GM12878 (cell line): Measurements from ENCODE around the gene TCF4. TPM values are rescaled to one million over a fixed set of nuclear protein-coding genes. Genes with fewer than 3 reads are reported as not detected.

ENCODE experiments used
- ATAC-seq: fragments of 200-7000 bp; cut with Tn5 transposase; 3 replicates; pipeline ENCODE4 v1.9.1; 2020; ENCODE audit warnings: mild to moderate bottlenecking, moderate library complexity
- BruUV-seq: library from RNA; stranded (reverse); fragments of 400-500 nt; replicated peaks from 2 replicates; lab custom pipeline; 2021; lab: Mats Ljungman, UMichigan
- CTCF ChIA-PET: fragments of 300-600 bp; sonication (Branson Sonifier 250); formaldehyde crosslinking; extraction: SDS; loops from one replicate; lab custom pipeline; 2021; ENCODE audit warnings: inconsistent platforms; lab: Yijun Ruan, JAX
- POLR2A ChIA-PET: fragments of 350-600 bp; formaldehyde crosslinking; extraction: SDS; loops from one replicate; lab custom pipeline; 2021; ENCODE audit warnings: inconsistent platforms; lab: Charles Lee
- RAD21 ChIA-PET: fragments of 300-600 bp; sonication (Branson Sonifier 250); formaldehyde crosslinking; loops from one replicate; lab custom pipeline; 2023; ENCODE audit warnings: antibody characterized with exemption; ENCODE audit not compliant: unreplicated experiment; lab: Charles Lee
- SMC1A ChIA-PET: fragments of 300-600 bp; sonication (Branson Sonifier 250); formaldehyde crosslinking; loops from one replicate; lab custom pipeline; 2023; ENCODE audit not compliant: unreplicated experiment, uncharacterized antibody; lab: Charles Lee
- DNase-seq: peaks from one replicate; pipeline ENCODE4 v3.0.0-alpha.2; 2011; ENCODE audit warnings: low read depth, low spot score
- FAIRE-seq: peaks from 3 replicates; lab custom pipeline; 2011; peaks lifted over from hg19 to GRCh38; lab: Jason Lieb, UNC
- H2AFZ ChIP-seq: 2 replicates; pipeline ENCODE4 v1.6.0; 2011; ENCODE audit warnings: low read depth, low read length, control low read depth; ENCODE audit not compliant: control insufficient read depth
- H3K27ac ChIP-seq: 2 replicates; pipeline ENCODE4 v1.5.1; 2011; ENCODE audit warnings: control low read depth; ENCODE audit not compliant: control insufficient read depth, insufficient read depth
- H3K27me3 ChIP-seq, 2 experiments: replicated peaks in 1 of 2; 2 replicates each; pipeline versions ENCODE4 v1.6.0 to v1.6.1; 2011; ENCODE audit warnings: low read length in 1 of 2; ENCODE audit not compliant: control insufficient read depth in 2 of 2, insufficient read depth in 2 of 2
- H3K36me3 ChIP-seq, 2 experiments: 2 replicates each; pipeline ENCODE4 v1.5.1; 2011; ENCODE audit warnings: low read length in 1 of 2; ENCODE audit not compliant: control insufficient read depth in 2 of 2, insufficient read depth in 2 of 2
- H3K4me1 ChIP-seq: 2 replicates; pipeline ENCODE4 v1.6.1; 2011; ENCODE audit warnings: mild to moderate bottlenecking, low read length, moderate library complexity, mixed read lengths; ENCODE audit not compliant: control insufficient read depth, insufficient read depth
- H3K4me2 ChIP-seq: 2 replicates; pipeline ENCODE4 v1.6.0; 2011; ENCODE audit warnings: control low read depth; ENCODE audit not compliant: control insufficient read depth, insufficient read depth
- H3K4me3 ChIP-seq: fragments of 200-600 bp; sonication (generic); 2 replicates; pipeline ENCODE4 v1.5.1; 2016
- H3K79me2 ChIP-seq: 2 replicates; pipeline ENCODE4 v1.6.0; 2011; ENCODE audit warnings: low read length; ENCODE audit not compliant: control insufficient read depth, insufficient read depth
- H3K9ac ChIP-seq: 2 replicates; pipeline ENCODE4 v1.8.0; 2011; ENCODE audit warnings: low read length, control low read depth, mixed read lengths; ENCODE audit not compliant: control insufficient read depth, insufficient read depth
- H3K9me3 ChIP-seq: replicated peaks from 3 replicates; pipeline ENCODE4 v1.5.1; 2011; ENCODE audit warnings: mild to moderate bottlenecking, low read length; ENCODE audit not compliant: control insufficient read depth, insufficient read depth
- H4K20me1 ChIP-seq: 2 replicates; pipeline ENCODE4 v1.6.0; 2011; ENCODE audit not compliant: control insufficient read depth, insufficient read depth
- CBX5 ChIP-seq: sonication (generic); IDR thresholded peaks from 2 replicates; pipeline ENCODE4 v1.6.1; 2016; ENCODE audit warnings: low read depth, moderate library complexity, mild to moderate bottlenecking, inconsistent platforms
- E4F1 ChIP-seq: fragments of 450-650 bp; IDR thresholded peaks from 2 replicates; pipeline ENCODE4 v1.6.1; 2018; ENCODE audit warnings: borderline replicate concordance, mild to moderate bottlenecking; ENCODE audit not compliant: partially characterized antibody
- EP300 ChIP-seq, 2 experiments: fragments of 150-350 bp in 1 of 2; IDR thresholded peaks; 2 replicates each; pipeline ENCODE4 v1.6.1; 2011 to 2012; ENCODE audit warnings: low read depth in 2 of 2, low read length in 2 of 2, borderline replicate concordance in 1 of 2, improper control_type of control experiment in 1 of 2, inconsistent platforms in 1 of 2; ENCODE audit not compliant: control insufficient read depth in 1 of 2
- FOS ChIP-seq: IDR thresholded peaks from 3 replicates; pipeline ENCODE4 v1.6.1; 2011; ENCODE audit warnings: borderline replicate concordance; ENCODE audit not compliant: insufficient read length; ENCODE audit errors: extremely low read depth
- IRF5 ChIP-seq: fragments of 450-650 bp; IDR thresholded peaks from 2 replicates; pipeline ENCODE4 v1.6.1; 2017; ENCODE audit warnings: borderline replicate concordance
- JUNB ChIP-seq: IDR thresholded peaks from 2 replicates; pipeline ENCODE4 v1.6.1; 2016; ENCODE audit warnings: antibody characterized with exemption, mild to moderate bottlenecking
- MXI1 ChIP-seq: fragments of 150-350 bp; IDR thresholded peaks from 2 replicates; pipeline ENCODE4 v1.6.1; 2011; ENCODE audit warnings: low read depth, mild to moderate bottlenecking, inconsistent platforms, low read length, improper control_type of control experiment
- POLR2AphosphoS2 ChIP-seq: IDR thresholded peaks from 2 replicates; pipeline ENCODE4 v1.6.1; 2011; ENCODE audit warnings: low read depth, mild to moderate bottlenecking, low read length, improper control_type of control experiment, moderate library complexity
- RB1 ChIP-seq: fragments of 450-650 bp; formaldehyde crosslinking; IDR thresholded peaks from 2 replicates; pipeline ENCODE4 v1.6.1; 2017; ENCODE audit warnings: mild to moderate bottlenecking, borderline replicate concordance
- RFX5 ChIP-seq: IDR thresholded peaks from 2 replicates; pipeline ENCODE4 v1.6.1; 2011; ENCODE audit warnings: low read depth, low read length, improper control_type of control experiment
- RUNX3 ChIP-seq: IDR thresholded peaks from 2 replicates; pipeline ENCODE4 v1.6.1; 2012; ENCODE audit warnings: low read length, inconsistent platforms
- SREBF1 ChIP-seq: IDR thresholded peaks from 2 replicates; pipeline ENCODE4 v1.6.1; 2012; ENCODE audit warnings: mild to moderate bottlenecking, low read length
- TAF1 ChIP-seq: IDR thresholded peaks from 2 replicates; pipeline ENCODE4 v1.6.1; 2011; ENCODE audit warnings: mild to moderate bottlenecking, low read depth, low read length, borderline replicate concordance
- ZBTB33 ChIP-seq: fragments of 450-650 bp; IDR thresholded peaks from 2 replicates; pipeline ENCODE4 v1.6.1; 2017; ENCODE audit warnings: mild to moderate bottlenecking
- ZZZ3 ChIP-seq: IDR thresholded peaks from 2 replicates; pipeline ENCODE4 v1.6.1; 2011; ENCODE audit warnings: low read depth; ENCODE audit not compliant: control insufficient read depth, insufficient read length
- WGBS: methylation state at CpG from one replicate; pipeline ENCODE4 v1.1.6; 2016; ENCODE audit warnings: low lambda C conversion rate; ENCODE audit not compliant: insufficient replicate concordance, insufficient coverage; ENCODE audit errors: missing lambda C conversion rate; 5-methylcytosine and 5-hydroxymethylcytosine counted together
- in situ Hi-C: fragments of 300-500 bp; cut with MboI; formaldehyde crosslinking; loops from 9 replicates; pipeline ENCODE4 v1.14.3; 2018; ENCODE audit warnings: mixed read lengths
- intact Hi-C: fragments of 100-400 bp; cut with micrococcal nuclease; formaldehyde crosslinking; loops from one replicate; pipeline ENCODE4 v1.14.2; 2022; ENCODE audit not compliant: unreplicated experiment
- polyA plus RNA-seq, 11 experiments: library from polyadenylated mRNA; depleted of rRNA in 4 of 11; unstranded in 6 of 11; stranded (reverse) in 5 of 11; fragments of >200 nt; fragmentation: Nextera tagmentation in 4 of 11; fragmentation: Illumina TruSeq in 1 of 11; extraction: Ambion mirVana in 4 of 11; extraction: Trizol in 1 of 11; gene quantifications; 1 replicate in 1 of 11; 2 replicates in 10 of 11; pipeline versions ENCODE4 v1.2.1 to v1.2.3, GENCODE V29; 2011 to 2016; ENCODE audit warnings: inconsistent platforms in 2 of 11, missing spikeins in 2 of 11, low read depth in 1 of 11
- total RNA-seq, 4 experiments: library from RNA; depleted of rRNA in 3 of 4; stranded (reverse); fragments of >200 nt in 3 of 4; fragmentation: Illumina TruSeq in 1 of 4; extraction: Trizol in 1 of 4; gene quantifications; 2 replicates each; pipeline versions ENCODE4 v1.2.1 to v1.2.3, GENCODE V29; 2013 to 2021

TCF4 gene
- total and polyA plus RNA-seq, 10 of the 15 experiments (the other 5 are each of a cell fraction or from before 2014, with no cell fraction given) = 15.2 to 94.0 (median 31.5) TPM

- Histone ChIP-seq H3K79me2 (no peaks in the 10 kb centered on the region), H3K27ac (no peak overlapping the region), H3K27me3 (no peaks in the 10 kb centered on the region), H3K9ac (no peak overlapping the region), H3K4me3 (no peak overlapping the region), H3K9me3 (no peaks in the 10 kb centered on the region), H3K36me3 (no peaks in the 10 kb centered on the region), H2AFZ (no peak overlapping the region), H4K20me1 (no peaks in the 10 kb centered on the region), H3K4me2 (no peak overlapping the region), H3K4me1 (no peaks in the 10 kb centered on the region)
- in situ Hi-C loops = no loop called here
- BruUV-seq = no TSS peak
- FAIRE-seq (no peak), DNase-seq (no peak), ATAC-seq (no peak)
- POLR2A ChIA-PET = no interaction called here
- CTCF ChIA-PET = interaction anchor here (0.6 to 0.7 kb wide), 3 partner anchors 25 to 621 kb away, joined by 3 to 4 read pairs (median 3); no protein-coding TSS in a partner anchor
- intact Hi-C loops = no loop called here
- SMC1A ChIA-PET = interaction anchor here (0.6 kb wide), 1 partner anchor 226 kb away, joined by 3 read pairs; no protein-coding TSS in a partner anchor
- TF ChIP-seq ZBTB33 (no peak), ZZZ3 (no peak), E4F1 (no peak), POLR2AphosphoS2 (no peak), JUNB (no peak), FOS (no peak), SREBF1 (no peak), MXI1 (no peak), IRF5 (no peak), EP300 (IDR thresholded peaks at IDR 0.05; ENCODE audit: borderline replicate concordance in 1 of 2, control insufficient read depth in 1 of 2, low read depth in 2 of 2, low read length in 2 of 2) (no peak), RUNX3 (no peak), TAF1 (no peak), RB1 (no peak), RFX5 (no peak), CBX5 (no peak)
- RAD21 ChIA-PET = no interaction called here
- 61% methylated on average over 5 of the region's 5 CpGs for WGBS
These were observed 38.4 kb downstream of the TCF4 start for GRCh38 chr18:55549474-55550104.
